Measurements from ENCODE around the gene BMP2K.
"Not testable (repeated sequence)": the region's sequence is repeated elsewhere in the genome, so short reads cannot be mapped to it uniquely, and the experiment has no call there.

The BMP2K gene

GRCh38 chr4:78795594-78796416, 19.7 kb downstream of the BMP2K start:
- not testable (repeated sequence) for DNase-seq

- no peak for DNase-seq
Measured at GRCh38 chr4:78796526-78796925, 20.4 kb downstream of the BMP2K start.

GRCh38 chr4:78797777-78798284, 21.7 kb downstream of the BMP2K start:
- DNase-seq = no peak

GRCh38 chr4:78799551-78800495, 23.7 kb downstream of the BMP2K start:
- no peak for DNase-seq

- DNase-seq = no peak
Measured at GRCh38 chr4:78800965-78801364, 24.8 kb downstream of the BMP2K start.

GRCh38 chr4:78803983-78804382, 27.8 kb downstream of the BMP2K start:
- no peak for DNase-seq

- DNase-seq = no peak
Measured at GRCh38 chr4:78806943-78807460, 30.9 kb downstream of the BMP2K start.

- DNase-seq = no peak
Measured at GRCh38 chr4:78809295-78809694, 33.1 kb downstream of the BMP2K start.

GRCh38 chr4:78809928-78810835, 34.0 kb downstream of the BMP2K start:
- no peak for DNase-seq

GRCh38 chr4:78811034-78811433, 34.9 kb downstream of the BMP2K start:
- DNase-seq = no peak

- DNase-seq = no peak
Measured at GRCh38 chr4:78818530-78819079, 42.5 kb downstream of the BMP2K start.

GRCh38 chr4:78824001-78824400, 47.9 kb downstream of the BMP2K start:
- DNase-seq = no peak

GRCh38 chr4:78827191-78827590, 51.0 kb downstream of the BMP2K start:
- no peak for DNase-seq

GRCh38 chr4:78829296-78829695, 53.1 kb downstream of the BMP2K start:
- DNase-seq = no peak

GRCh38 chr4:78839676-78840075, 63.5 kb downstream of the BMP2K start:
- not testable (repeated sequence) for DNase-seq

GRCh38 chr4:78840286-78840685, 64.1 kb downstream of the BMP2K start:
- DNase-seq = not testable (repeated sequence)

- no peak for DNase-seq
Measured at GRCh38 chr4:78845472-78845871, 69.3 kb downstream of the BMP2K start.

- no peak for DNase-seq
Measured at GRCh38 chr4:78846258-78846657, 70.1 kb downstream of the BMP2K start.

- no peak for DNase-seq
Measured at GRCh38 chr4:78862314-78862737, 86.2 kb downstream of the BMP2K start.

- DNase-seq = no peak
Measured at GRCh38 chr4:78863254-78863869, 87.2 kb downstream of the BMP2K start.

GRCh38 chr4:78863991-78864390, 87.8 kb downstream of the BMP2K start:
- DNase-seq = no peak

Data from stimulated activated CD4-positive, alpha-beta T cell treated with anti-CD3 and anti-CD28 coated beads, Interleukin-1b, Interleukin-23, amount 100 ng/mL, for 48 hours (primary cell).